Measurements from ENCODE around the gene ELAVL1. TPM values are rescaled to one million over a fixed set of nuclear protein-coding genes. Genes with fewer than 3 reads are reported as not detected.

Gene ELAVL1
- total RNA-seq, 2 donors from 2014 or later: 31.0 to 37.4 TPM

DNA sequence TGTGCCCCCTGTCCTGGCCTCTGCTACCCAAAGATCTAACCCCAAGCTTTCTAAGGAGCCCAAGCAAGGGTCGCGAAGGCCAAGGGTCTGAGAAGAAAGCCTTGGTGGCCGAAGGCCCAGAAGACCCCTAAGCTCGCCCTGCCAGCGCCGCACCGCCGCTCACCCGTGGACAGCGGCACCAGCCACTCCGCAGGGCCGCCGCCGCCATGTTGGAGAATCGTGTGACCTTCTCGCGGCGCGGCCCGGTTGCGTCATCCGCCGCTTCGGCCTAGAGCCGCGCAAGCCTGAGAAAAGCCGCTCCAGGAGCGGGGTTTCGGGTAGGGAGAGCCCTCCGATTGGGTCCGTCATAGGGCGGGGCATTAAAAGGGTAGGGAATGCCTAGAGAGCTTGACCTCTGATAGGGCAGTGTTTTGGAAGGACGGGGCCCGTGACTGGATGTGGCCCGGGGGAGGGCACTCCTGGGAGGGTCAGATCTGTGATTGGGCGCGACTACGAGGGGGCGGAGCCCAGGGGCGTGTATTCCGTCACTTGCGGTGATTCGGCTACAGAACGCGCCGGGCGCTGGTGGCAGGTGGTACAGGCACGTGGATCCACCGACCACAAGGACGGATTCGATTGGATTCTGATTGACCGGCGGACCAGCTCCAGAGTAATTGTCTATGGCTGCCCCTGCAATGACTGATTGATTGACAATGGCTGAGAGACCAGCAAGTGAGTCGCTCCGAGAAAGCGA is 61.8 kb downstream of the ELAVL1 start, which contains the start of gene TIMM44:
TSS of gene TIMM44 (minus strand) at position 223 of the 733 bp plus-strand sequence. CDS start at position 208, 15 bp downstream.
- TF ChIP-seq, protein P1, sequence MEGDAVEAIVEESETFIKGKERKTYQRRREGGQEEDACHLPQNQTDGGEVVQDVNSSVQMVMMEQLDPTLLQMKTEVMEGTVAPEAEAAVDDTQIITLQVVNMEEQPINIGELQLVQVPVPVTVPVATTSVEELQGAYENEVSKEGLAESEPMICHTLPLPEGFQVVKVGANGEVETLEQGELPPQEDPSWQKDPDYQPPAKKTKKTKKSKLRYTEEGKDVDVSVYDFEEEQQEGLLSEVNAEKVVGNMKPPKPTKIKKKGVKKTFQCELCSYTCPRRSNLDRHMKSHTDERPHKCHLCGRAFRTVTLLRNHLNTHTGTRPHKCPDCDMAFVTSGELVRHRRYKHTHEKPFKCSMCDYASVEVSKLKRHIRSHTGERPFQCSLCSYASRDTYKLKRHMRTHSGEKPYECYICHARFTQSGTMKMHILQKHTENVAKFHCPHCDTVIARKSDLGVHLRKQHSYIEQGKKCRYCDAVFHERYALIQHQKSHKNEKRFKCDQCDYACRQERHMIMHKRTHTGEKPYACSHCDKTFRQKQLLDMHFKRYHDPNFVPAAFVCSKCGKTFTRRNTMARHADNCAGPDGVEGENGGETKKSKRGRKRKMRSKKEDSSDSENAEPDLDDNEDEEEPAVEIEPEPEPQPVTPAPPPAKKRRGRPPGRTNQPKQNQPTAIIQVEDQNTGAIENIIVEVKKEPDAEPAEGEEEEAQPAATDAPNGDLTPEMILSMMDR (IDR thresholded peaks at IDR 0.05): no peak
- H3K4me3 ChIP-seq: peak within 1 kb of the TSS; percentile 66 to 81
- H3K27ac ChIP-seq: peak within 1 kb of the TSS; percentile 90 to 95
- H3K36me3 ChIP-seq: peaks cover 17% of the 10 kb centered on the region
- DNase-seq (ENCODE audit: low spot score): peak; percentile 100
- H3K9me3 ChIP-seq: no peaks in the 10 kb centered on the region
- H3K4me1 ChIP-seq: peaks cover 0 to 29% of the 10 kb centered on the region in 2 donors
- H3K27me3 ChIP-seq: no peaks in the 10 kb centered on the region

DNA sequence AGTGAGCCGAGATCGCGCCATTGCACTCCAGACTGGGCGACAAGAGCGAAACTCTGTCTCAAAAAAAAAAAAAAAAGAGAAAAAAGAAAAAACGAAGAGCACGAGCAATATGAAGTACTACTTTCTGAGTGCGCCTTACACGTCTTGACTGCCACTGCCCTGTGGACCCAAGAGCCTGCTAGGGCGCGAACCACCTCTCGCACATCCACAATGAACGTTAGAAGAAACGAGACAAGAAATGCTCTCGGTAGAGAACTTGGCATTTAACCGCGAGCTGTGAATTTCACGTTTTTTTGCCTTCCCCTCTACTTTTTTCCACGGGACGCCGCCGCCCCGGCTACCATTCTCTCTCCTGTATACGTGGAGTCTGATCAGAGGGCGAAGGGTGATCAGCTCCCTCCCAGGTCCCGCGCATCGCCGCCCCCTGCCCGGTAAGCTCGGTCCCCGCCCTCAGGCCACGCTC is 62.4 kb downstream of the ELAVL1 start:
- TF ChIP-seq, protein P1 (IDR thresholded peaks at IDR 0.05): no peak
- DNase-seq (ENCODE audit: low spot score): no peak
- Histone ChIP-seq H3K4me1 (peaks cover 0 to 29% of the 10 kb centered on the region in 2 donors), H3K36me3 (peaks cover 23% of the 10 kb centered on the region), H3K27ac (peak overlapping the region; percentile 90 to 95), H3K9me3 (no peaks in the 10 kb centered on the region), H3K4me3 (peak overlapping the region; percentile 66 to 81), H3K27me3 (no peaks in the 10 kb centered on the region)

DNA sequence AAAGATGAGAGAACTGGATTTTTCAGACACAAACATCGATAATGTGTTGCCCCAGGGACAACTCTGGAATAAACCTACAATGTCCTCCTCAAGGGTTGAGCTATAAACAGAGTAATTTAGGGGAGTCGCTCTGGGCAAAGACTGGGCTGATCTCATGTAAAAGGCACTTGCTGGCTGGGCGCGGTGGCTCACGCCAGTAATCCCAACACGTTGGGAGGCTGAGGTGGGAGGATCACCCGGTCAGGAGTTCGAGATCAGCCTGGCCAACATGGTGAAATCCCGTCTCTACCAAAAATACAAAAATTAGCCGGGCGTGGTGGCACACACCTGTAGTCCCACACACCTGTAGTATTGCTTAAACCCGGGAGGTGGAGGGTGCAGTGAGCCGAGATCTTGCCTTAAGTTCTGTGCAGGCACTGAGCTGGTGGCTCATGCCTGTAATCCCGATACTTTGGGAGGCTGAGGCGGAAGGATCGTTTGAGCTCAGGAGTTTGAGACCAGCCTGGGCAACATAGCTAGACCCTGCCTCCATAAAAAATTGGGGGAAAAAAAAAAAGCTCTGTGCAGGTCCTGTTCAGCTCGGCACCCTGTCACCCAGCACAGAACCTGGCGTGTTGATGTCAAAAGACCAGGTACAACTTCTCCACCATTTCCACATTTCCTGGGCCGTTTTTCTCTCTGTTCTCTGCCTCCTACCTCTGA is 63.4 kb downstream of the ELAVL1 start:
- H3K9me3 ChIP-seq: no peaks in the 10 kb centered on the region
- peaks cover 0 to 29% of the 10 kb centered on the region in 2 donors for H3K4me1 ChIP-seq
- TF ChIP-seq, protein P1 (IDR thresholded peaks at IDR 0.05): no peak
- no peak overlapping the region for H3K27ac ChIP-seq
- peak overlapping the region in 1 of 2 donors; percentile 81 for H3K4me3 ChIP-seq
- no peaks in the 10 kb centered on the region for H3K27me3 ChIP-seq
- no peak for DNase-seq (ENCODE audit: low spot score)
- peaks cover 33% of the 10 kb centered on the region for H3K36me3 ChIP-seq

DNA sequence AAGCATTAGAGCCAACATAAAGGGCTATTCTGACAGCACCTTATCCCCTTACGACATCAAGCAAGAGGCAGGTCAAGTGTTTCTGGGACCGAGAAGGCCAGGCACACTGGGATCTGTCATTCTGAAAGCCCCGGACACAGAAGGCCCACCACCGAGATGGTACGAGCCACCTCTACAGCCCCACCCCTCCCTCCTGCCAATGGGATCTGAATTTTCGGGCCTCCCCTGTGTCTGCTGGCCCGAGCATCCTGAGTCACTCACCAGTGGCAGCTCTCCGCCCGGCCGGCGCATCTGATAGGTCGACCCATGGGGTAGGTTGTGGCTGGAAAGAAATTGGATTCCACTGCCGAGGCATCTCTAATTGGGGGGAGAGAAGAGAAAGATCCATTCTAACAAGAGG is 64.6 kb downstream of the ELAVL1 start:
- TF ChIP-seq, protein P1 (IDR thresholded peaks at IDR 0.05): no peak
- Histone ChIP-seq H3K9me3 (no peaks in the 10 kb centered on the region), H3K4me1 (peaks cover 0 to 29% of the 10 kb centered on the region in 2 donors), H3K27me3 (no peaks in the 10 kb centered on the region), H3K36me3 (peaks cover 44% of the 10 kb centered on the region), H3K4me3 (no peak overlapping the region), H3K27ac (no peak overlapping the region)
- no peak for DNase-seq (ENCODE audit: low spot score)

DNA sequence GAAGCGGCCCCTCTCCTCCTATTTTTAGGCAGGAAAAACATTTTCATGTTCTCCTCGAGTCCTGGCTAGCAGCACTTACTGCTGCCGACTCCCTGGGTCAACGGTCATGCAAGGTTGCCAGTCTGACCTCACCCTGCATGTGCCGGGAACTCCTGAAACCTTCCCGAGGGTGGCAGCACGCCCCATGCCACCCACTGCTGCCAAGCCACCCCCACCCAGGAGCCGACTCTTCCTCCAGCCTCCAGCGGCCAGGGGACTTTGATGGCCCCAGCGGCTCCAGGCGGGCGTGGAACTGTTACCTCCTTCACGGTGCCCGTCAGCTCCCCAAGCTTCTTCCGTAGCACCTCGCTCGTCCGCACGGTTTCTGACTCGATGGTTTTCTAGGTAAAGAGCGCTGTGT is 70.7 kb downstream of the ELAVL1 start:
- H3K4me3 ChIP-seq: no peak overlapping the region
- no peak for DNase-seq (ENCODE audit: low spot score)
- H3K27me3 ChIP-seq: no peaks in the 10 kb centered on the region
- TF ChIP-seq, protein P1 (IDR thresholded peaks at IDR 0.05): no peak
- peaks cover 0 to 2% of the 10 kb centered on the region in 2 donors for H3K4me1 ChIP-seq
- no peak overlapping the region for H3K27ac ChIP-seq
- peaks cover 88% of the 10 kb centered on the region for H3K36me3 ChIP-seq
- no peaks in the 10 kb centered on the region for H3K9me3 ChIP-seq

All from right atrium auricular region (tissue), 2 donors.